GM18519 (cell line): ENCODE data around the gene ADAMTS13.

ENCODE experiments used
- ATAC-seq: cut with Tn5 transposase; IDR thresholded peaks from one replicate; pipeline ENCODE4 v1.9.1; 2021; ENCODE audit warnings: mild to moderate bottlenecking, moderate library complexity; ENCODE audit not compliant: unreplicated experiment, low FRiP score

The ADAMTS13 gene

GRCh38 chr9:133485531-133486260 is 63.5 kb downstream of the ADAMTS13 start:
- ATAC-seq = no peak

DNA sequence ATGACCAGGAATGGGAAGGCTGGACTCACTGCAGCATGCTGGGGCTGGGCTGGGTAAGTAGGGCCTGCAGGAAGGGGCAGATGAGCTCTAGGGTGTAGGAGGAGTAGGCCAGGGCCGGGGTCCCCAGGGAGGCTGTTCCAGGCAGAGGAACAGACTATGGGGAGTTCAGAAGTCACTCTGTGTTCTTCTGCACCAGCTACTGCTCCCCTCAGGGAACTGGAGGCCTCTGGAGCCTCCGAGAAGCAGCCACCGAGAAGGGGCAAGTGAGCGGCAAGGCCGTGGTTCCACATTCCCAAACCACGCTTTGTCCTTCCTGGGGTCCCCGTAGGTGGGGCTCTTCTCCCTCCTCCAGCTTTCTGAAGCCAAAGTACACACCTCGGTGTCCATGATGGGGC is 65.2 kb downstream of the ADAMTS13 start:
- ATAC-seq = no peak

GRCh38 chr9:133488686-133489252 is 66.6 kb downstream of the ADAMTS13 start:
- no peak for ATAC-seq

- no peak for ATAC-seq
Observed at GRCh38 chr9:133489253-133490190, 67.4 kb downstream of the ADAMTS13 start.

DNA sequence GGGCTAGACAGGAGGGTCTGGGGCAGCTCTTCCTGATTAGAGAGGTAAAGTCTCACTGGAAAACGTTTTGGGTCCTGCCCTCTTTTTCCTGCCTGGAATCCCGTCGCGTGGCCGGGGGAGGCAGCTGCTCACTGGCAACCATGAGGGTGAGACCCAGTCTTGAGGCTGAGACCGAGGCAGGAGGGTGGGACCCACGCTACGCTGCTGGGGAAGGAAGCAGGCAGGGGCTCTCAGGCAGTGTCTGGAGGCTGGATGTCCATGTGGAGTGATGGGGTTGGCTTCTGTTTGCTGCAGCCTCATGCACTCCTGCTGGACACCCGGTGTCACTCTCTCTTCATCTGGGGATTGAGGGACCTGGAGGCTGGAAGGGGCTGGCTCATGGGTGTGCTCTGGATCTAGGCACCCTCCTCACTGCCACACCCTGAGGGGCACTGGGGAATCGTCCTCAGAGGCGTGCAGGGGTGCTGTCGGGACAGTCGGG is 68.1 kb downstream of the ADAMTS13 start:
- ATAC-seq = no peak

GRCh38 chr9:133490865-133491655 is 68.9 kb downstream of the ADAMTS13 start:
- no peak for ATAC-seq

GRCh38 chr9:133491656-133491925 is 69.4 kb downstream of the ADAMTS13 start:
- ATAC-seq = no peak

GRCh38 chr9:133492061-133493021 is 70.2 kb downstream of the ADAMTS13 start:
- no peak for ATAC-seq

- no peak for ATAC-seq
Observed at GRCh38 chr9:133493428-133493827, 71.3 kb downstream of the ADAMTS13 start.

GRCh38 chr9:133493845-133494540 is 71.8 kb downstream of the ADAMTS13 start:
- ATAC-seq = no peak

DNA sequence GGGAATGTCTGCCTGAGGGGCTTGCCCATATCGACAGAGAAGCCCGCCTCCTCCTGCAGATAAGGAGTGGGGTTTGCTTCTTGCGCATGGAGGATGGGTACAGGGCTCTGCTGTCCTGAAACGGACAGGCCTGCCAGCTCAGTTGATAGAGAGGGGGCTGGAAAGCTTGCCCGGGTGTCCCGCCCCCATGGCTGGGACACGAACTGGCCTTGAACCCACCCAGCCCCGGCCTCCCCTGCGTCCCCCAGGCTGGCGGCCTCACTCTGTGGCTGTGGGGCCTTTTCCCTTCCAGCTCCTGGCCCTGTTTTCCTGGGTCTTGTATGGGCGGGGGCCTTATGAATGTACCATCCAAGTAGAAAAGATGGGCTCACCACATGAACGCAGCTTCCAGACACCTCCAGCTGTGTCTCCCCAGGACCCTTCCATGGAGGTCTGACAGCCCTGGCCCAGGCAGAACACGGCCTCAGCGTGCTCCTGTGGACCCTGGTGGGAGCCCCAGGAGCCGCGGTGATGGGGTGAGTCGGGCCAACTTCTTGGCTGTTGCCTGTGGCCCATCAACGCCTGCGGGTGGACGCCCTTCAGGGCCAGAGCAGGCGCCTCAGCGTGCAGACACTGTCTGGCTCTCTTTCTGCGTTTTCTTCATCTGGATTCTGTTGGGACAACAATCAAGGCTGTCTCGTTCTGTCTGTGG is 72.6 kb downstream of the ADAMTS13 start:
- ATAC-seq = no peak

DNA sequence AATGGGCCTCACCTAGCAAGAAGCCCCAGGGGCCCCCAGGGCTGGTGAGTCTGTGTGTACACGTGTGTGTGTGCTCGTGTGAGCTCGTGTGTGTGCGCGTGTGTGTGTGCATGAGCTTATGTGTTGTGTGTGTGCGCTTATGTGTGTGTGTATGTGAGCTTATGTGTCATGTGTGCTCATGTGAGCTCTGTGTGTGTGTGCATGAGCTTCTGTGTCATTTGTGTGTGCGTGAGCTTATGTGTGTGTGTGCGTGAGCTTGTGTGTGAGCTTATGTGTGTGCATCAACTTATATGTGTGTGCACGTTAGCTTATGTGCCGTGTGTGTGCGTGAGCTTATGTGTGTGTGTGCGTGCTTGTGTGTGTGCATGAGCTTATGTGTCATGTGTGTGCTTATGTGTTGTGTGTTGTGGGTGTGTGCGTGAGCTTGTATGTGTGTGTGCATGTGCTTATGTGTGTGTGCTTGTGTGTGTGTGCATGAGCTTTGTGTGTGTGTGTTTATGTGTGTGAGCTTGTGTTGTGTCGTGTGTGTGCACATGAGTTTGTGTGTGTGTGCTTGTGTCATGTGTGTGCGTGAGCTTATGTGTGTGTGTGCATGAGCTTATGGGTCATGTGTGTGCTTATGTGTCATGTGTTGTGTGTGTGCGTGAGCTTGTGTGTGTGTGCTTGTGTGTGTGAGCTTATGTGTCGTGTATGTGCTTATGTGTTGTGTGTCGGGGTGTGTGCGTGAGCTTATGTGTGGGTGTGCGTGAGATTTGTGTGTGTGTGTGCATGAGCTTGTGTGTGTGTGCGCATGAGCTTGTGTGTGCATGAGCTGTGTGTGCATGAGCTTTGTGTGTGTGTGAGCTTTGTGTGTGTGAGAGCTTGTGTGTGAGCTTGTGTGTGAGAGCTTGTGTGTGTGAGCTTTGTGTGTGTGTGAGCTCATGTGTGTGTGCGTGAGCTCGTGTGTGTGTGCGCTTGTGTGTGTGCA is 73.4 kb downstream of the ADAMTS13 start:
- no peak for ATAC-seq

DNA sequence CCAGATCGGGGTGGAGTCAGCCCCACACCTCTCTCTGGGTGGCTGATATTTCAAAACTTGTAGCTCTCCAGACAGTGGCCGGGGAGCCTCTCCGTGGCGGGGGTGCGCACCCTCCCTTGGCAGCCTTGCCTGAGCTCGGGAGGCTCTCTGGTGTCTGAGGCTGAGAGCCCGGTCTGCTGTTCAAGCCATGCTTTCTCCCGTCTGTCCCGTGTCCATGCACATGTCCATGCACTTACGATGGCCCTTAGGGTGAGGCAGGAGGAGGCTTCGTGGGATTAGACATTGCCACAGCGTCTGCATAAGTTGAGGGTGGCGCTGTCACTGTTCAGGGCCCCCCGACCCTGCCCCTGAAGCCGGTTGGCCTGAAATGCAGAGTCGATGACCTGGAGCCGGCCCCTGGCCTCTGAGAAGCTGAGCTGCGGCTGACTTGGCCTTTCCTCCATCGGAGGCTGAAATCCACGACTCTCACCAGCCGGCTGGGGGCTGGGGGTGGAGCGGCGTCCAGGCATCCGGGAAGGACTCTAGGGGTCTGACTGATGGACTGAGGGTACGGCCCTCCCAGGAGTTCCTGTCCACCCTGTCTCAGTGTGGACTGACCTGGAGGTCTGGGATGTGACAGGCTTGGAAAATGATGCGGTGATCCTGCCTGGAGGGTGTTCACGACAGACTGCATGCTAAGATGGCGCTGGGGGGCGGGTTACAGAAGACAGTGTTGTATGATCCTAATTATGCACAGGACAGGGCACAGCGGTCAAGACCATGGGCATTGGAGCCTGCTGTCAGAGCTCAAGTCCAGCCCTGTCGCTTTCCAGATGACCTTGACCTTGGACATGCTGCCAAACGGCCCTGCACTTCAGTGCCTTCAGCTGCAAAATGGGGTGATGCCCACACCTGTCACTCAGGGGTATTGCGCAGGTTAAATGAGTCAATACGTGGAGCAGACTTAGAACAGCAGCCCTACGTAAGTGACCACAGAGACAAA is 75.0 kb downstream of the ADAMTS13 start:
- no peak for ATAC-seq

DNA sequence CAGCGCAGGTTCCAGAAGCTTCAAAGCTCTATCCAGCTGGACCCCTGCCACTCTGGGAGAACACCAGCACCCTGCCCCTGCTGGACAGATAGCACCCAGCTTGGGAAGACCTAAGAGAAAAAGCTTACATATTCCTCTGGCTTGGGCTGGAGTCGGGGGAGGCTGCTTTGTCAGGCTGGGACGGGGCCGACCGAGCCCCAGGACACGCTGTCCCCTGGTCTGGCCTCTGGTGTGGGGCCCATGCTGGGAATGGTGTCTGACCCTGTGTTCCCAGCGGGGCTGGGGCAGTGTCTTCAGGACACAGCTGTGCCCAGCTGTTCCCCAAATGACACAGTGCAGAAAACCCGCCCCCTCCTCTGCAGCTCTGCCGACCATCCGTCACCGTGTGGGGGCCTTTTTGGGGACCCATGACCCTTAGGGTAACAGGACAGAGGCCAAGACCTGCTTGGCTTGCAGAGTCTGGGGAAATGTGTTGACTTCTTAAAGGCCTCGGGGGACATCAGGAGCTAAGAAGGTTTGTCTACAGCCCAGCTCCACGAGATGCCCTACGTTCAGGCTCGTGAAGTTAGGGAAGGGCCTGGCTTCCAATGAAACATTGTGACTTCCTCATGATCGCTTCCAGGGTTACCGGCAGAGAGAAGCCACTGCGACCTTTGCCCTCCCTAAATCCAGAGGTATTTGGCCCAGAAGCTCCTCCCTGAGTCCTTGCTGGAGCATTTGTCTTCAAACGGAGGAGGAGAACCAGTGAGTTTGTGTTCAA is 77.1 kb downstream of the ADAMTS13 start:
- no peak for ATAC-seq

DNA sequence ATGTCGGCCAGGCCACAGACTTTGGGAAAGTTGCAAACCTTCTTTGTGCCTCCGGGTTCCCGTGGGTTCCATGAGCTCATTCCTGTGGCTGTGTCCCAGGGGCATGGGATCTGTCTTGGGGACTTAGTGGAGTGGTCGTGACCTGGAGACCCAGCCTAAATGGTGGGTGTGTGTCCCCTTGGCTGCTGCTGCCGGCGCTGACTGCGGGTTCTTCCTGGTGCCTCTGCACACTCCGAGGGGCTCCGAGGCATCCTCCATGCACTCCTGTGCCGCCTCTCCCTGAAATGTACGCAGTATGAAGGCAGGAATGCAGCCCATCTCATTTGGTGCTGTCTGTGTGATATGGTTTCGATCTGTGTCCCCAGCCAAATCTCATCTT is 77.7 kb downstream of the ADAMTS13 start:
- no peak for ATAC-seq
